ENCODE data around the gene OLFM3. TPM values are rescaled to one million over a fixed set of nuclear protein-coding genes. Genes with fewer than 3 reads are reported as not detected.

Gene OLFM3
- total RNA-seq, 1 donor from 2014 or later: 0.52 TPM

DNA sequence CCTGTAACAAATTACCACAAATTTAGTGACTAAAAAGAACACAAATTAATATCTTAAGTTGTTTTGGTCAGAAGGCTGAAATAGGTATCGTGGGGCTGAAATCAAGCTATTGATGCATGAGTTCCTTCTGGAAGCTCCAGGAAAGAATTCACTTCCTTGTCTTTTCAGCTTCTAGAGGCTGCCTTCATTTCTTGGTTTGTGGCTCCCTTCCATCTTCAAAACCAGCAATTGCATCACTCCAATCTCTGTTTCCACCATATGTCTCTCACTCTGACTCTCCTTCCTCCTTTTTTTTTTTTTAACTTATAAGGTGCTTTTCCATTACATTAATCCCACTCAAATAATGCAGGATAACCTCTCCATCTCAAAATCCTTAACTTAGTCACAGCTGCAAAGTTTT lies 78.4 kb downstream of the OLFM3 start:
- Histone ChIP-seq H3K9me3 (ENCODE audit: control insufficient read depth in 3 of 3, low read length in 3 of 3) (no peaks in the 10 kb centered on the region), H3K4me3 (ENCODE audit: low read length in 3 of 3) (no peak overlapping the region), H3K27me3 (ENCODE audit: control insufficient read depth in 3 of 3, insufficient read depth in 3 of 3, low read length in 3 of 3) (no peaks in the 10 kb centered on the region), H3K9ac (ENCODE audit: low read depth in 1 of 3, low read length in 3 of 3) (no peak overlapping the region), H3K36me3 (ENCODE audit: control insufficient read depth in 3 of 3, insufficient read depth in 3 of 3, low read length in 3 of 3) (no peaks in the 10 kb centered on the region), H3K27ac (ENCODE audit: low read depth, low read length) (no peak overlapping the region), H3K4me1 (ENCODE audit: control insufficient read depth in 3 of 3, insufficient read depth in 3 of 3, low read length in 3 of 3) (no peaks in the 10 kb centered on the region)

DNA sequence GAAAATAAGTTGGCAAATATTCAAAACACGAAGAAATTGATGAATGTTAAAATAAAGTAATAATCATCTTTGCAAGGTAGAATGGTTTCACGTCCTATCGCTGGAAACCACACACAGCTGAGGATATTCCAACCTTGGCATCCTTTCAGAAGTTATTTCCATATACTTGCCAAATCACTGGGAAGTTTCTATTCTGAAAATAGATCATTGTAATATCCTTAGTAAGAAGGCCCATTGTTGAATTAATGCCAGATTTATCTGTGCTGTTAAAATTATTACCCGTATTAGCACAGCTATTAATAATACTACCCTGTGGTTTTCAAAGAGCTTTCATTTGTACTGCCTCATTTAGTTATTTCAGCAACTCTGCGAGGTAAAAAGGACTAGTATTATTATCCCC lies 81.1 kb downstream of the OLFM3 start:
- H3K36me3 ChIP-seq (ENCODE audit: control insufficient read depth in 3 of 3, insufficient read depth in 3 of 3, low read length in 3 of 3): no peaks in the 10 kb centered on the region
- H3K4me1 ChIP-seq (ENCODE audit: control insufficient read depth in 3 of 3, insufficient read depth in 3 of 3, low read length in 3 of 3): no peaks in the 10 kb centered on the region

DNA sequence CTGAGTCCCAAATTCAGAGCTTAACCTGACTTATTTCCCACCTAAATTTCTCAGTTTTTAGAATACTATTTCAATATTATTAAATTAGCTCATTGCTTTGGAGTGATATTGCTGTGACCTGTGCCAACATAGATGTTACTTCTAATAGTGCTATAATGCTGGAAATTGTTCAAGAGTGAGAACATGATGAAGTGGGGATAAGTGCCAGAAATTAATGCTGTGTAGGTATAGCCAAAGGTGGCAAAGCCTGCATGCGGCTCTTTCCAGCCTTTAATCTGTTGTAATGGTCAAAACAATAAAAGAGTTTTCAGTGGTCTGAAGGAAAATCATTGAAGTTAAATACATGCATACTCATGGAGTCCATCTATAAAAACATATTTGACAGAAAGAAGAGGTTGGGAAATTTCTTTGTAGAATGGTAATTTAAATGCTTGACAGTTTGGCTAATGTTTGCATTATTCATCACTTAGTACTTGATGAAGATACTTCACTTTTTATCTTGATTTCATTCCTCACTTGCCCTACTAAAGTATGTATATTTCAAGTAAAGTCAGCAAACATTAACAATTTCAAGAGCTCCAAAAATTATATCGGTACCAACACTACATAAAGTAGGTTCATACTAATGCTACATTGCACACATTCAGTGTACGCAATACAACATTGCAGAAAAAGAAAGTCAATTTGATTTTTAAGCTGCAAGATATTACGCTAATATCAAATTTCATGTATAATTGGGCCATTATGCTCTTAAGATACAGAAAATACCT lies 82.1 kb downstream of the OLFM3 start:
- Histone ChIP-seq H3K27me3 (ENCODE audit: control insufficient read depth in 3 of 3, insufficient read depth in 3 of 3, low read length in 3 of 3) (no peaks in the 10 kb centered on the region), H3K4me1 (ENCODE audit: control insufficient read depth in 3 of 3, insufficient read depth in 3 of 3, low read length in 3 of 3) (no peaks in the 10 kb centered on the region), H3K9me3 (ENCODE audit: control insufficient read depth in 3 of 3, low read length in 3 of 3) (no peaks in the 10 kb centered on the region), H3K4me3 (ENCODE audit: low read length in 3 of 3) (no peak overlapping the region), H3K27ac (ENCODE audit: low read depth, low read length) (no peak overlapping the region), H3K36me3 (ENCODE audit: control insufficient read depth in 3 of 3, insufficient read depth in 3 of 3, low read length in 3 of 3) (no peaks in the 10 kb centered on the region), H3K9ac (ENCODE audit: low read depth in 1 of 3, low read length in 3 of 3) (no peak overlapping the region)

More for the DNA sequence above, 81.1 kb downstream of the OLFM3 start:
- no peak overlapping the region for H3K9ac ChIP-seq (ENCODE audit: low read depth in 1 of 3, low read length in 3 of 3)
- H3K4me3 ChIP-seq (ENCODE audit: low read length in 3 of 3): no peak overlapping the region
- no peaks in the 10 kb centered on the region for H3K27me3 ChIP-seq (ENCODE audit: control insufficient read depth in 3 of 3, insufficient read depth in 3 of 3, low read length in 3 of 3)
- H3K9me3 ChIP-seq (ENCODE audit: control insufficient read depth in 3 of 3, low read length in 3 of 3): no peaks in the 10 kb centered on the region
- no peak overlapping the region for H3K27ac ChIP-seq (ENCODE audit: low read depth, low read length)

DNA sequence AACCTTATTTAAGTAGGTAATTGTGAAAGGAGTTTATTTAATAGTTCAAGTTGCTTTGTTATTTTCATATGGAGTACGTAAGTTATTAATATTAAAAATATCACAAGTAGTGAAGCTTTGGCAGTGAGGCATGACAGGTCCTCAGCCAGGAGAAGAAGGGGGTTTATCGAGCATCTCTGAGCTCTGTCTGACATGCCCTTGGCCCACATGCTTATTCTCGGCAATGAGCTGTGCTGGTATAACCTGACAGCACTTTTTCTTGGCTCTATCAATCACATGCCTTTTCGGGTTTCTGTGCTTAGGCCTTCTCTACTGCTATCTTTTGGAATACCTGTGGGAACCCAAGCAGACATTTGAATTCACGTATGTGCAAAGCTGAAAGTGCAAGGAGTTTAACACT lies 84.8 kb downstream of the OLFM3 start:
- Histone ChIP-seq H3K9ac (ENCODE audit: low read depth in 1 of 3, low read length in 3 of 3) (no peak overlapping the region), H3K9me3 (ENCODE audit: control insufficient read depth in 3 of 3, low read length in 3 of 3) (no peaks in the 10 kb centered on the region), H3K4me3 (ENCODE audit: low read length in 3 of 3) (no peak overlapping the region), H3K36me3 (ENCODE audit: control insufficient read depth in 3 of 3, insufficient read depth in 3 of 3, low read length in 3 of 3) (no peaks in the 10 kb centered on the region), H3K27me3 (ENCODE audit: control insufficient read depth in 3 of 3, insufficient read depth in 3 of 3, low read length in 3 of 3) (no peaks in the 10 kb centered on the region), H3K27ac (ENCODE audit: low read depth, low read length) (no peak overlapping the region), H3K4me1 (ENCODE audit: control insufficient read depth in 3 of 3, insufficient read depth in 3 of 3, low read length in 3 of 3) (no peaks in the 10 kb centered on the region)

DNA sequence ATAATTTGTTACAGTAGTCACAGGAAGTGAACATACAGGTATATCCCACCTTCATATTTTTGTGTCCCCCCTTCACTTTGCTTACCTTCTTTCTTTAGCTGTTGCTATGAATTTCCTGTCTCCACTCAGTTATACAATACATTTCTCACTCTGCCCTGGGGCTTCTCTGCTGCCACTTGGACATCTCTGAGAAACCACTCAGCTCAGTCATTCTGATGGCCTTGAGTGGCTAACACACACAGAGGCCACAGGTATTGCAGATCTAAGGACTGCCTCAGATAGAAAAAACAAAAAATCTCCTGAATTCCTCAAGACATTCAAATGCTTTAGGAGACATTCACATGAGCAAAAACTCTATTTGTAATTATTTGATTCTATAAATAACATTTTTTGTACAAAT lies 87.7 kb downstream of the OLFM3 start:
- no peaks in the 10 kb centered on the region for H3K9me3 ChIP-seq (ENCODE audit: control insufficient read depth in 3 of 3, low read length in 3 of 3)
- no peak overlapping the region for H3K4me3 ChIP-seq (ENCODE audit: low read length in 3 of 3)
- no peak overlapping the region for H3K9ac ChIP-seq (ENCODE audit: low read depth in 1 of 3, low read length in 3 of 3)
- no peaks in the 10 kb centered on the region for H3K27me3 ChIP-seq (ENCODE audit: control insufficient read depth in 3 of 3, insufficient read depth in 3 of 3, low read length in 3 of 3)
- no peaks in the 10 kb centered on the region for H3K36me3 ChIP-seq (ENCODE audit: control insufficient read depth in 3 of 3, insufficient read depth in 3 of 3, low read length in 3 of 3)
- H3K4me1 ChIP-seq (ENCODE audit: control insufficient read depth in 3 of 3, insufficient read depth in 3 of 3, low read length in 3 of 3): no peaks in the 10 kb centered on the region
- no peak overlapping the region for H3K27ac ChIP-seq (ENCODE audit: low read depth, low read length)

DNA sequence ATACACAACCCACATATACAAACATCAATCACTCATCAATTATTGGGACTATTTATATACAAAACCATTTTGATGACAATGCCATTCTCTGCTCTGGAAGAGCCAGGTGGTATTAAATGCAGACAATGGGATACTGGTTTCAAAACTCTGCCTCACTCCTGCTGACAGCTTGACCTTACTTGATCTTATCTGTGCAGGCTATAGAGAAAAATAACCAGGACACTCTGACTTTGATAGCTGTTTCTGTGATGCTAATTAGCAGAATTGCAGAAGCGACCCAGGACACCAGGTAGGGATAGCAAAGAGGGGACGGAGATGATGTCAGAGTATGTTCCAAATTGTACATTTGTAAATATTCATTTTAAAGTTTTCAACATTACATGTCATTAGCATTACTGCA lies 89.5 kb downstream of the OLFM3 start:
- H3K9me3 ChIP-seq (ENCODE audit: control insufficient read depth in 3 of 3, low read length in 3 of 3): no peaks in the 10 kb centered on the region
- no peak overlapping the region for H3K27ac ChIP-seq (ENCODE audit: low read depth, low read length)
- H3K4me1 ChIP-seq (ENCODE audit: control insufficient read depth in 3 of 3, insufficient read depth in 3 of 3, low read length in 3 of 3): no peaks in the 10 kb centered on the region
- H3K9ac ChIP-seq (ENCODE audit: low read depth in 1 of 3, low read length in 3 of 3): no peak overlapping the region
- H3K36me3 ChIP-seq (ENCODE audit: control insufficient read depth in 3 of 3, insufficient read depth in 3 of 3, low read length in 3 of 3): no peaks in the 10 kb centered on the region
- no peak overlapping the region for H3K4me3 ChIP-seq (ENCODE audit: low read length in 3 of 3)
- no peaks in the 10 kb centered on the region for H3K27me3 ChIP-seq (ENCODE audit: control insufficient read depth in 3 of 3, insufficient read depth in 3 of 3, low read length in 3 of 3)

DNA sequence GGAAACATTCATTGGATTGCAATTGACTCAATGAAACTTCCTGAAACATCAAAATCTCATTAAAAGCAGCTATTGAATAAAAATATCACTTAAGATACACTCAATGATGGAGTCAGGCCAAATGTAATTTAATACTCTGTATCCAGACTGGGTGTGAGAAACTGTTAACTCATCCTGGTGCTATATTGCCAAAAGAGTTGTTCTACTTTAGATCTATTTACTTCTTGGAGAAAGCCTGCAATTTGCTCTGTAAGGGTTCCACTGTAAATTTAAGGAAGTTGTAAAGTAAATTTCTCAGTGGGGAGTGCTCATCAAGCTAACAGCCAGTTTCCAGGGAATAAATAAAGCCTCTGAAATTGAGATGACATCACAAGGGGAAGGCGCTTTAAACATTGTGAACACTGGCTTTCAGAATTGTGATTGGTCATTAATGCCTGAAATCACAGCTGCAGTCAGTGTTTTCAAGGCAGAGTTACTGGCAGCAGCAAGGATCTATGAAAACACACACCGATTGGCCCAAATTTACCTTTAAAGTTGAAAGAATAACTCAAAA lies 91.4 kb downstream of the OLFM3 start:
- Histone ChIP-seq H3K4me1 (ENCODE audit: control insufficient read depth in 3 of 3, insufficient read depth in 3 of 3, low read length in 3 of 3) (no peaks in the 10 kb centered on the region), H3K36me3 (ENCODE audit: control insufficient read depth in 3 of 3, insufficient read depth in 3 of 3, low read length in 3 of 3) (no peaks in the 10 kb centered on the region), H3K27me3 (ENCODE audit: control insufficient read depth in 3 of 3, insufficient read depth in 3 of 3, low read length in 3 of 3) (no peaks in the 10 kb centered on the region), H3K9ac (ENCODE audit: low read depth in 1 of 3, low read length in 3 of 3) (no peak overlapping the region), H3K27ac (ENCODE audit: low read depth, low read length) (no peak overlapping the region), H3K9me3 (ENCODE audit: control insufficient read depth in 3 of 3, low read length in 3 of 3) (no peaks in the 10 kb centered on the region), H3K4me3 (ENCODE audit: low read length in 3 of 3) (no peak overlapping the region)

DNA sequence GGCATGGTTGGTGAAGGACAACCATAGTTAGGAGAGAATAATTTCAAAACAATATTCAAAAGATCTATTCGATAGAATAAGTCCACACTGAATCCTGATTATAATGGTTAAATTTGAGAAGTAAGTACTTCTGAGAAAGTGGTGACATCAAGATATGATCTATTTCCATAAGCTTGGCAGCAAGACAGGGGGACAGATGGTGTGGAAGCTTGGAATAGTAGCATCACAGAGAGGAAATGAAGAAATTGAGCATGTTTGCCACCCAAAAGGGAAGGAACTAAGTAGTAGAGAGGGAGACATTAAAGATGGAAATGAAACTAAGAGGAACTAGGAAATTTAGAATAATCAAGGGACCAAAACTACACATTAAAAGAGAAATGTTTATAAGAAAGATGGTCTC lies 94.5 kb downstream of the OLFM3 start:
- no peak overlapping the region for H3K27ac ChIP-seq (ENCODE audit: low read depth, low read length)
- no peaks in the 10 kb centered on the region for H3K9me3 ChIP-seq (ENCODE audit: control insufficient read depth in 3 of 3, low read length in 3 of 3)
- H3K27me3 ChIP-seq (ENCODE audit: control insufficient read depth in 3 of 3, insufficient read depth in 3 of 3, low read length in 3 of 3): no peaks in the 10 kb centered on the region
- no peak overlapping the region for H3K4me3 ChIP-seq (ENCODE audit: low read length in 3 of 3)
- no peaks in the 10 kb centered on the region for H3K36me3 ChIP-seq (ENCODE audit: control insufficient read depth in 3 of 3, insufficient read depth in 3 of 3, low read length in 3 of 3)
- H3K9ac ChIP-seq (ENCODE audit: low read depth in 1 of 3, low read length in 3 of 3): no peak overlapping the region
- H3K4me1 ChIP-seq (ENCODE audit: control insufficient read depth in 3 of 3, insufficient read depth in 3 of 3, low read length in 3 of 3): no peaks in the 10 kb centered on the region

DNA sequence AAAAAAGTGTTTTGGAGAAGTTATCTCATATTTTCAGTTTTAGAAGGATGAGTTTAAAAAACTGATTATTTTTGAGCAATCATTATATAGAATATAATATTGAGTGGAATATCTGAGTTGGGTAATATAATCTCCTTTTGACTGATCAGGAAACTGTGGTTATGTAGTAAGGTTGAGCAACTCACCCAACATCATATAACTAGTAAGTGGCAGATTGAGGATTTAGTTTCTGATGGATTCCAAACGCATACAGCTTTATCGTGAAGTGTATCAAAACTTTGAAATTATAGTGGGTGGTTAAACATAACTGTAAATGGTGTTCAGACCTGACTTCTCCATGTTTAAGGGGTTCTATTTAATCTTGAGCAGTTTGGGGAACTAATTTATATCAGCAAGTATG lies 98.6 kb downstream of the OLFM3 start:
- no peak overlapping the region for H3K9ac ChIP-seq (ENCODE audit: low read depth in 1 of 3, low read length in 3 of 3)
- H3K27ac ChIP-seq (ENCODE audit: low read depth, low read length): no peak overlapping the region
- H3K27me3 ChIP-seq (ENCODE audit: control insufficient read depth in 3 of 3, insufficient read depth in 3 of 3, low read length in 3 of 3): no peaks in the 10 kb centered on the region
- H3K4me3 ChIP-seq (ENCODE audit: low read length in 3 of 3): no peak overlapping the region
- no peaks in the 10 kb centered on the region for H3K36me3 ChIP-seq (ENCODE audit: control insufficient read depth in 3 of 3, insufficient read depth in 3 of 3, low read length in 3 of 3)
- no peaks in the 10 kb centered on the region for H3K4me1 ChIP-seq (ENCODE audit: control insufficient read depth in 3 of 3, insufficient read depth in 3 of 3, low read length in 3 of 3)
- no peaks in the 10 kb centered on the region for H3K9me3 ChIP-seq (ENCODE audit: control insufficient read depth in 3 of 3, low read length in 3 of 3)

DNA sequence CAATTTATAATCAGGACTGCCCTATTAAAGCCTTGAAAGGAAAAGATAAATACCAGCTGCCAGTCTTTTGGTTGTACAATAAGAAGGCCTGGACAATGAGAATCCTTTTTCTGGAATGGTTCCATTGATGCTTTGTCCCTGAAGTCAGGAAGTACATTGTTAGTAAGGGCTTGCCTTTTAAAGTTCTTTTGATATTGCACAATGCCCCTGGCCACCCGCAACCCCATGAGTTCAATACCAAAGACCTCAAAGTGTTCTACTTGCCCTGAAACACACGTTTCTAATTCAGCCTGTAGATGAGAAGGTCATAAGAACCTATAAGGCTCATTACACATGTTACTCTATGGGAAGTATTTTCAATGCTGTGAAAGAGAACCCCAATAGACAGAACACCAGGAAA lies 112.1 kb downstream of the OLFM3 start:
- Histone ChIP-seq H3K9ac (ENCODE audit: low read depth in 1 of 3, low read length in 3 of 3) (no peak overlapping the region), H3K27me3 (ENCODE audit: control insufficient read depth in 3 of 3, insufficient read depth in 3 of 3, low read length in 3 of 3) (no peaks in the 10 kb centered on the region), H3K9me3 (ENCODE audit: control insufficient read depth in 3 of 3, low read length in 3 of 3) (no peaks in the 10 kb centered on the region), H3K27ac (ENCODE audit: low read depth, low read length) (no peak overlapping the region), H3K4me1 (ENCODE audit: control insufficient read depth in 3 of 3, insufficient read depth in 3 of 3, low read length in 3 of 3) (no peaks in the 10 kb centered on the region), H3K4me3 (ENCODE audit: low read length in 3 of 3) (no peak overlapping the region), H3K36me3 (ENCODE audit: control insufficient read depth in 3 of 3, insufficient read depth in 3 of 3, low read length in 3 of 3) (no peaks in the 10 kb centered on the region)

Data from skeletal muscle tissue (tissue), 4 donors.